SU-DHL-6 (cell line): Measurements from ENCODE around the gene VAPB.

Experiments
- CTCF ChIP-seq: fragments of 200-600 bp; sonication (generic); IDR thresholded peaks from one replicate; pipeline ENCODE4 v1.5.1; 2017; ENCODE audit warnings: antibody characterized with exemption, mild to moderate bottlenecking, low read length, moderate library complexity; ENCODE audit not compliant: insufficient read depth, poor library complexity, severe bottlenecking
- EZH2phosphoT487 ChIP-seq: fragments of 200-600 bp; sonication (generic), shearing (Covaris generic); conservative IDR thresholded peaks from 2 replicates; pipeline ENCODE4 v1.6.1; 2018; ENCODE audit warnings: mild to moderate bottlenecking, antibody characterized with exemption, low read length, moderate library complexity, mixed read lengths

GRCh38 chr20:58497076-58497641, 108.1 kb downstream of the VAPB start:
- no peak for TF ChIP-seq CTCF
- no peak for TF ChIP-seq EZH2phosphoT487
